OCI-LY3 (cell line): ENCODE results near the gene TMEM130.

ENCODE experiments used
- H2AFZ ChIP-seq: fragments of 200-600, 300-600 bp; shearing (Covaris generic); 2 replicates; pipeline ENCODE4 v1.6.0; 2014; ENCODE audit warnings: antibody characterized with exemption, low read depth, low read length
- H3K27ac ChIP-seq: fragments of 200-600, 300-600 bp; sonication (generic); 2 replicates; pipeline ENCODE4 v1.5.1; 2014; ENCODE audit warnings: mild to moderate bottlenecking, low read length, moderate library complexity, mixed read lengths
- H3K27me3 ChIP-seq: fragments of 200-600, 300-600 bp; sonication (generic); 2 replicates; pipeline ENCODE4 v1.6.1; 2014; ENCODE audit warnings: low read depth, low read length, mixed read lengths
- H3K36me3 ChIP-seq: fragments of 200-600, 300-600 bp; sonication (generic); replicated peaks from 2 replicates; pipeline ENCODE3; 2014; ENCODE audit warnings: low read depth, low read length, mixed read lengths
- H3K4me1 ChIP-seq: fragments of 300-600, 200-600 bp; sonication (generic); 2 replicates; pipeline ENCODE4 v1.6.1; 2014; ENCODE audit warnings: low read length, mixed read lengths
- H3K4me2 ChIP-seq: fragments of 200-600, 300-600 bp; sonication (generic); 2 replicates; pipeline ENCODE4 v1.6.1; 2014; ENCODE audit warnings: low read length, mixed read lengths
- H3K4me3 ChIP-seq: fragments of 300-600, 200-600 bp; sonication (generic); 2 replicates; pipeline ENCODE4 v1.5.1; 2014; ENCODE audit warnings: antibody characterized with exemption, mild to moderate bottlenecking, low read length, moderate library complexity
- H3K79me2 ChIP-seq: fragments of 300-600, 200-600 bp; shearing (Covaris generic); 2 replicates; pipeline ENCODE4 v1.6.1; 2014; ENCODE audit warnings: mild to moderate bottlenecking, low read length, mixed read lengths
- H3K9ac ChIP-seq: fragments of 300-600, 200-600 bp; shearing (Covaris generic); 2 replicates; pipeline ENCODE4 v1.6.0; 2014; ENCODE audit warnings: mild to moderate bottlenecking, low read length, moderate library complexity
- H3K9me3 ChIP-seq: fragments of 200-600, 300-600 bp; shearing (Covaris generic); 2 replicates; pipeline ENCODE4 v1.6.1; 2014; ENCODE audit warnings: low read length, mixed read lengths; ENCODE audit not compliant: insufficient read depth
- H4K20me1 ChIP-seq: fragments of 200-600, 300-600 bp; sonication (generic); 2 replicates; pipeline ENCODE4 v1.6.1; 2016; ENCODE audit warnings: low read length, mixed read lengths; ENCODE audit not compliant: insufficient read depth
- CTCF ChIP-seq: fragments of 200-600, 300-600 bp; sonication (generic); IDR thresholded peaks from 2 replicates; pipeline ENCODE4 v1.5.1; 2014; ENCODE audit warnings: antibody characterized with exemption, low read length, low read depth
- EZH2phosphoT487 ChIP-seq: fragments of 200-600 bp; shearing (Covaris generic); IDR thresholded peaks from 2 replicates; pipeline ENCODE4 v1.6.1; 2018; ENCODE audit warnings: antibody characterized with exemption, mixed run types, low read depth

Gene TMEM130

GRCh38 chr7:98862203-98862602 is 7.6 kb downstream of the TMEM130 start:
- H4K20me1 ChIP-seq: no peaks in the 10 kb centered on the region
- no peak overlapping the region for H3K4me2 ChIP-seq
- no peak overlapping the region for H2AFZ ChIP-seq
- no peak overlapping the region for H3K27ac ChIP-seq
- no peaks in the 10 kb centered on the region for H3K36me3 ChIP-seq
- TF ChIP-seq EZH2phosphoT487: no peak
- no peak for TF ChIP-seq CTCF
- H3K4me3 ChIP-seq: no peak overlapping the region
- no peaks in the 10 kb centered on the region for H3K4me1 ChIP-seq
- no peaks in the 10 kb centered on the region; the same call in 1 of the 2 replicates for H3K27me3 ChIP-seq
- no peaks in the 10 kb centered on the region for H3K9me3 ChIP-seq
- H3K79me2 ChIP-seq: no peaks in the 10 kb centered on the region
- H3K9ac ChIP-seq: no peak overlapping the region

GRCh38 chr7:98860071-98860470 is 9.7 kb downstream of the TMEM130 start:
- TF ChIP-seq EZH2phosphoT487 (no peak), CTCF (no peak)
- no peaks in the 10 kb centered on the region for H4K20me1 ChIP-seq
- H3K27ac ChIP-seq: no peak overlapping the region
- no peaks in the 10 kb centered on the region for H3K36me3 ChIP-seq
- H3K4me2 ChIP-seq: no peak overlapping the region
- no peaks in the 10 kb centered on the region for H3K9me3 ChIP-seq
- no peaks in the 10 kb centered on the region for H3K4me1 ChIP-seq
- H3K4me3 ChIP-seq: no peak overlapping the region
- H3K27me3 ChIP-seq: no peaks in the 10 kb centered on the region; the same call in 1 of the 2 replicates
- no peak overlapping the region for H2AFZ ChIP-seq
- no peak overlapping the region for H3K9ac ChIP-seq
- H3K79me2 ChIP-seq: no peaks in the 10 kb centered on the region

GRCh38 chr7:98855610-98856422 is 14.0 kb downstream of the TMEM130 start:
- TF ChIP-seq EZH2phosphoT487 (no peak), CTCF (no peak)
- no peaks in the 10 kb centered on the region for H3K9me3 ChIP-seq
- no peaks in the 10 kb centered on the region for H3K4me1 ChIP-seq
- H3K9ac ChIP-seq: no peak overlapping the region
- H3K4me2 ChIP-seq: no peak overlapping the region
- H3K4me3 ChIP-seq: no peak overlapping the region
- no peaks in the 10 kb centered on the region for H3K36me3 ChIP-seq
- H3K79me2 ChIP-seq: no peaks in the 10 kb centered on the region
- H3K27ac ChIP-seq: no peak overlapping the region
- H4K20me1 ChIP-seq: no peaks in the 10 kb centered on the region
- no peak overlapping the region for H2AFZ ChIP-seq
- H3K27me3 ChIP-seq: no peaks in the 10 kb centered on the region

GRCh38 chr7:98852826-98853225 is 17.0 kb downstream of the TMEM130 start:
- Histone ChIP-seq H3K9ac (no peak overlapping the region), H2AFZ (no peak overlapping the region), H3K27ac (no peak overlapping the region), H3K9me3 (no peaks in the 10 kb centered on the region), H3K4me3 (no peak overlapping the region), H3K4me1 (no peaks in the 10 kb centered on the region), H4K20me1 (no peaks in the 10 kb centered on the region), H3K79me2 (no peaks in the 10 kb centered on the region), H3K27me3 (no peaks in the 10 kb centered on the region), H3K36me3 (no peaks in the 10 kb centered on the region), H3K4me2 (no peak overlapping the region)
- TF ChIP-seq CTCF (no peak), EZH2phosphoT487 (no peak)
